GM18873 (cell line): ENCODE results near the gene PACS1.
"Not testable (repeated sequence)": the region's sequence is repeated elsewhere in the genome, so short reads cannot be mapped to it uniquely, and the experiment has no call there.

ENCODE experiments used
- ATAC-seq: cut with Tn5 transposase; IDR thresholded peaks from one replicate; pipeline ENCODE4 v1.9.1; 2021; ENCODE audit warnings: mild to moderate bottlenecking, moderate library complexity, moderate number of reproducible peaks; ENCODE audit not compliant: unreplicated experiment, low FRiP score

PACS1 gene

DNA sequence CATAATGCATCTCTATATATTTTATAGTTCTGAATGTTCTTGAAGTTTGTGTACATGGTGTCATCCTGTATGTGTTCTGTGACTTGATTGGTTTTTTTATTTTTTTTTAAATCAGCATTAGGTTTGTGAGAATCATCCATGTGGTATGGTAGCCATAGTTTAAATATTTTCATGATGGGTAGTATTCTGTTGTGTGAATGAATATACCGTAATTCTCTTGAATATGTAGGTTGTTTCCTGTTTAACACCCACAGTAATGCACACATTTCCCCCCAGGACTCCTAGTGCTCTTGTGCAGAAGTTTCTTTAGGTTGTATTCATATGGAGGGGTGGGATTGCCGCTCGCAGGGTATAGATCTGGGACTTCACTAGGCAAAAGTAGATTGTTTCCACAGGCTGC, 2.0 kb downstream of the PACS1 start:
- ATAC-seq: no peak

DNA sequence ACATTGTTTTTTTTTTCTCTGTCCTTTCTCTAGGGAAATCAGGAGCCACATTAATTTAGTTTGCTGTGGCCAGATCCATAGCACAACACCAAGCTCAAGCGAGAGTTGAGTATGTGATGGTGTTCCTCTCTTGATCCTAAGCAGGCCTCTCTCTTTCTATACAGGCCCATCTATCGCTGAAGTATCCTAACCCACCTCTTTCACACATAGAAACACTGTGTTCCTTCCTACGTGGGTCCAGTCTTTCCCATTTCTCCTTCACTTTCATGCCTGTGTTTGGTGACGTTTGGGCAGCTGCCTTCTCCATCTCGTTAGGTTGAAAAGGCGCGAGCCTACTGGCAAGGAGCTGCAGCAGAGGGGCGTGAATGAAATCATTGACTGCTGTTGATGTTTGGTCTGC, 2.4 kb downstream of the PACS1 start:
- no peak for ATAC-seq

DNA sequence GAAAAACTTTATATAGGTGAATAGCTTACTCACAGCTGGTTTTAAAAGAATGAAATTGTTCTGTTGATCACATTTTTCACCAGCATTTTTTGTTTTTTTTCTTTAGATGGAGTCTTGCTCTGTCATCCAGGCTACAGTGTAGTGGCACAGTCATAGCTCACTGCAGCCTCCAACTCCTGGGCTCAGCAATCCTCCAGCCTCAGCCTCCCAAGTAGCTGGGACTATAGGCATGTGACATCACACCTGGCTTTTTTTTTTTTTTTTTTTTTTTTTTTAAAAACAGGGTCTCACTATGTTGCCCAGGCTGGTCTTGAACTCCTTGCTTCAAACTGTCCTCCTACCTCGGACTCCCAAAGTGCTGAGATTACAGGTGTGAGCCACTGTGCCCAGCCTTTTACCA, 3.6 kb downstream of the PACS1 start:
- ATAC-seq: no peak

DNA sequence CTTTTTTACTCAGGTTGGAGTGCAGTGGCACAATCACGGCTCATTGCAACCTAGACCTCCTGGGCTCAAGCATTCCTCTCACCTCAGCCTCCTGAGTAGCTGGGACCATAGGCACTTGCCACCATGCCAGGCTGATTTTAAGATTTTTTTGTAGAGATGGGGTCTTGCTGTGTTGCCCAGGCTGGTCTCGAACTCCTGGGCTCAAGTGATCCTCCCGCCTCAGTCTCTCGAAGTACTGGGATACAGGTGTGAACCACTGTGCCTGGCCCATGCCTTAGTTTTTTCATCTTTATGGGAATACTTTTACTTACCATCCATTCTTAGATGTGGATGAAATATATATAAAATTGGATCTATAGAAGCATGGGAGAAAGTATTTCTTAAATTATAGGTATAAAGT, 5.2 kb downstream of the PACS1 start:
- ATAC-seq: no peak

DNA sequence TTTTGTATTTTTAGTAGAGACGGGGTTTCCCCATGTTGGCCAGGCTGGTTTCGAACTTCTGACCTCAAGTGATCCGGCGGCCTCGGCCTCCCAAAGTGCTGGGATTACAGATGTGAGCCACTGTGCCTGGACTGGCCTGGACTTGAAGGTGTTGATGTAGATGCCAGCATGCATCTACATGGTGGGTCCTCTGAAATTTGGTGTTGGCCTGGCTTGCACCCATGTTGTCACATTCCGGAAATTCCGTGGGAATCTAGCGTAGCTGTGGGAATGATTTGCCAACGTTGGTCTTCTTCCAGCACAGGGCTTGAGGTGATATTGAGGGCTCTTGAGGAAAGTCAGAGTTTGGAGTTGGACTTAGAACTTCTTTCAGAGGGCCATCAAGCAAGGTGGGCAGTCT, 6.5 kb downstream of the PACS1 start:
- ATAC-seq: no peak

DNA sequence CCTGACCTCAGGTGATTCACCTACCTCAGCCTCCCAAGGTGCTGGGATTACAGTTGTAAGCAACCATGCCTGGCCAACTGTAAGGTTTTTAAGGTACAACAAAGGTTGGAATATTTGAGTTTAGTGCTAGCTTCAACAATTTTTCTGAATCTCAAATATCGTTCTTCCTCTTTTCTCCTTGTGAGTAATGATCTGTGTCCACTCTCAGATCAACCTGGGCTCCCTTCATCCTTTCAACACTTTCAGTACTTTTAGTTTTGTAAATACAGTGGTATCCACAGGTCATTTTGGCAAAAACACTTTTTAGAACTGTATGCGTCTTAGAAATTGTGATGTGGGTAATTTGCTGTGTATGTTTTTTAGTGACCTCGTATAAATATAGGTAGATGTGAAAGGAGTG, 7.9 kb downstream of the PACS1 start:
- ATAC-seq: no peak

DNA sequence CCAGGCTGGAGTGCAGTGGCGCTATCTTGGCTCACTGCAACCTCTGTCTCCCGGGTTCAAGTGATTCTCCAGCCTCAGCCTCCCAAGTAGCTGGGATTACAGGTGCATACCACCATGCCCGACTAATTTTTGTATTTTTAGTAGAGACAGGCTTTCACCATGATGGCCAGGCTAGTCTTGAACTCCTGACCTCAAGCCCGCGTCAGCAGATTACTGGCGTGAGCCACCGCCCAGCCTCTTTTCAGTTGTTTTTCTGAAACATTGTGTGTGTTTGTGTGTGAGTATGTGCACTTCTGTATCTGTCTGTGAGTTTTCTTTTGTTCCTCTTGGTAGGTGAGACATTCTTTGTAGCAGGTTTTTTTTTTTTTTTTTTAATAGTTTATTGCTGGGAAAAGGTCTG, 8.9 kb downstream of the PACS1 start:
- ATAC-seq: not testable (repeated sequence)

DNA sequence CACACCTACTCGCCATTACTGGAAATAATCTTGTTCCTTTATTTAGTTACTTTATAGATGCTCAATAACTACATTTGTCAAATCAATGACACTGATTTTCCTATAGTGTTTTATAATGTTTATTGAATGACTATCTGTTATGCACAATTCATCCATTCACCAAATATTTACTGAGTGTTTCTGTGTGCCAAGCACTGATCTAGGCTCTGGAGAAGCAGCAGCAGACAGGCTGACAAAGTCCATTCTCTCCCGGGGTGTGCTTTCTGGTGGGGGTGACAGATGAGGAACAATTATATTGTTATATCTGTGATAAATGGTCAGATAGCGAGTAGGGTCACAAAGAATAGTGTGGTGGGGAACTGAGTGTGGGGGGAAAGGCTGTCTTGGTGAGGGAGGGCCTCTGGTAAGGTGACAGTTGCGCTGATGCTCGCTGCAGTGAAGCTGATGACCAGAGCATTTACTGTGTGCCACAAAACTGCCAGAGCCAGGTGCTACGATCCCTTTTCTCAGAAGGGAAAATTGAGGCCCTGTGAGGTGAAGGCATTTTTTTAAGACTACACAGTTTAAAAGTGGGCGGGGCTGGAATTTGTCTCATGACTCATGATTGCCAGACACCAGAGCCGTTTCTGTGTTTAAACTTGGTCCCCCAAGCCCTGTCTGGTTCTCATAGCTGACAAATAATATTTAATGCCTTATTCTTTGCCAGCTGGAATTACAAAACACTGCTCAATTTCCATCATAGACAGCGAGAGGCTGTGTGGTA, 10.2 kb downstream of the PACS1 start:
- no peak for ATAC-seq

DNA sequence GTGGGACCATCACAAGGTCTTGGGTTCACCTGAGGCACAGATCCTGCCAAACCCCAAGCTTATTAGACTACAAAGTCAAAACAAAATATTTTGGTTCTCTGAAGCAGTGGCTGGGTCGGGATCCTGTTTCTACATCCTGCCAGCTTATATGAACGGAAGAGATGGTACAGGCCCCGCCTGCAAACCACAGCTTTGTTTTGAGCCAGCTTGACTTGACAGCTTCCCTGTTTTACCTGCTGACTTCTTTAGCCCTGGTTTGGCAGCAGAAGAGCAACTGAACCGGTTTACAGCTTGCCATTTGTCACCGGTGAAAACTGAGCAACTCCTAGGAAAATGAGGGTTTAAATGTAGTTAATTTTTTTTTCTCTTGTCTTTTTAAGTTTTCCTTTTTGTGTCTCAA, 11.4 kb downstream of the PACS1 start:
- no peak for ATAC-seq

DNA sequence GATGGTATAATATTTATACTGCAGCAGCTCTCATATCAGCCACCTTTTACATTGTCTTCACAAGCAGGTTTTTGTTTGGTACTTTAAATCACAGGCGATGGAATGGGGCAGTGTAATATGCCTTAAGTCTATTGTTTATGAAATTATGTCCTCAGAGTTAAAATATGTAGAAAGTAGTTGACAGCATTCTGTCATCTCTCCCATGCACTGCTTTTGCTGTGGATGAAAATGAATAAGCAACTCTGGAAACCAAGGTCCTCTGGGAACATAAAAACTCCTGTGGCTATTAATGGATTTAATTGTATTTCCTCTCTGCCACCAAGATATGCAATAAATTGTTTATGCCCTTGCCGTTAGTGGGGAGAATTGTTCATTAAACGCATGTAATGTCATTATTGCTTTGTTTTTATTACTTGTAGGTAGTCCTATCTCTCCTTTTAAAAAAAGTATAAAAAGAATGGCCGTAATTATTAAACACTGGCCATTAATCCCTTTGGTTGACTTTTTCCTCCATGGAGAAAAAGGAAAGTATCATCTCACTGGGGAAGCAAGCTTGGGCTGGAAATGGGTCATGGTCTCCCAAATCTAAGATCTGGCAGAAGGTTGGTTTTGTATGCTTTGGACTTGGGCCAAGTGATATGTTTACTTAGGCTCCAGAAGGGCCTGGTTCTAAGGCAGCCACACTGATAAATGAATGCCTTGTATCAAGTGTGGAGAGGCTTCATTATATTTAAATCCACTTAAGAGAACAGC, 13.1 kb downstream of the PACS1 start:
- no peak for ATAC-seq

DNA sequence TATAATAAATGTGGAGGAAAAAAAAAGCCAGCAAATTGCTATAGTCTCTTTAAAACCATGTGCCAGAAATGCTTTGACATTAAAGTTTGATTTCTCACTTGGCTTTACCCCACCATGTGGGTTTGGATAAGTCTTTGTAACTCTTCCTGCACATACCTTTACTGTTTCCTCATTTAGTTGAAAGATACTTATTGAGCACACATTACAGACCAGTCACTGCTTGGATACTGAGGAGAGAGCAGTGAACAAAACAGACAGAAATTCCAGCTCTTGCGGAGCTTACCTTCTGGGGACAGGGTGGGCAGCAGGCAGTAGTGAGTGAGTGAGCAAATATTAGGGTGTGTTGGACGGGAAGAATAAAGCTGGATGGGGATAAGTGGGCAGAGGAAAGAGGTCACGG, 13.7 kb downstream of the PACS1 start:
- ATAC-seq: no peak

DNA sequence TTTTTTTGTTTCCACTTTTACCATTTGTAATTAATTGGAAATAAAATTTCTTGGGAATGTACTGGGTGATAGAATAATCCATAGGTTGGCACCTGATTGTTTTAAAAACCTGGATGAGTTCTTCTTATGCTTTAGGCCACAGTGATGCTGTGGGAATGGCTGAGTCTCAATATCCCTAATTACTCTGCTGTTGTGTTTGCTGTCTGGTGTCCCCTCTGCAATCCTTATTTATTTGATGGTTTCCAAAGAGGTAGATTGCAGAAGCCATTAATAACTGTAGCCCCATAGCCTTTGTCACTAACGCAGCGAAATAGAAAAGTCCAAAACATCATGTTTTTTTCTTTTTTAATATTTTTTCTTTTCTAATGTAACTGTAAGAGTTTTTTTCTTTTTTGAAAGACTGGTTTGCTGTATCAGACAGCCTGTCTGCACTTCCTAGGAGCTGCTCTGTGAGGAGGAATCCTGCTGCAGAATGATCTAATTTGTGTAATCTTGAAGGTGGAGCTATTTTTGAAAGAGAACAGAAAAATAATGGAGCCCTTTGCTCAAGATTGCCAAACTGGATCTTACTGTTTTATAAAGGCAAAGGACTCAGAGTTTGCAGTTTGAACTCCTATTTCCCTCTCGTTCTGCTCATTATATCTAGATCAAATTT, 14.9 kb downstream of the PACS1 start:
- ATAC-seq: no peak

DNA sequence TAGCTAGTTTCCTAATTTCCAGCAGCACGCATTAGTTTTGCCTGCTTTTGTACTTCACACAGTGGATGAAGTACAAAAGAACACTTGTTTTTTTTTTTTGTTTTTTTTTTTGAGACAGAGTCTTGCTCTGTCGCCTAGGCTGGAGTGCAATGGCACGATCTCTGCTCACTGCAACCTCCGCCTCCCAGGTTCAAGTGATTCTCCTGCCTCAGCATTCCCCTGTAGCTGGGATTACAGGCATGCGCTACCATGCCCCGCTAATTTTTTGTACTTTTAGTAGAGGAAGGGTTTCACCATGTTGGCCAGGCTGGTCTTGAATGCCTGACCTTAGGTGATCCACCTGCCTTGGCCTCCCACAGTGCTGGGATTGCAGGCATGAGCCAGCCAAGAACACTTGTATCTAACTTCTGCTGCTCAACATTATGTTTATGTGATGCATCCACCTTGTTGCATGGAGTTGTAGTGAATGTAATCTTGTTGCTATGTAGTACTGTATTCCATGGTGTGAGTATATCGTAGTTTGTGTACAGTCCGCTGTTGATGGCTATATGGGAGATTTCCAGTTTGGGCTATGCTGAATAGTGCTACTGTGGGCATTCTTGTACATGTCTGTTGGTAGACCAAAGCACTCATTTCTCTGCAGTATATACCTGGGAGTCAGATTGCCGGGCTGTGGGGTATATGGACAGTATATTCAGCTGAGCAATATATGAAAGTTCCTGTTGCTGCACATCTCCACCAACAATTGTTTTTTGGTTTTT, 17.3 kb downstream of the PACS1 start:
- ATAC-seq: no peak

DNA sequence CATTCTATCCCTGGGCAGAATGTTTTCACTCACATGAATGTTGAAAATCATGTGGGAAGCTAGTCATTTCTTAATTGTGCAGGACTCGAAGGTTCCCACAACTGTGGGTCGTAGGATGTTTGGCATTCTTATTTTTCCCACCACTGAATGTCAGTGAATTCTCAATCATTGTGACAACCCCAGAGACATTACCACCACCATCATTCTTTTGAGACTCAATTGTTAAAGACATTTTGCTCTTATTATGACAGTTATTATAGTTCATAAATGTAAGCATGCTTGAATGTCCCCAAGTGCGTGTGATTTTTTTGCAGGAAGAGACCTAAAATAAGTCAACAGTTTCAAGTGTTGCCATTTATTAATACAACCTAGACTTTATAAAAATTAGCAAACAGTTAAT, 19.0 kb downstream of the PACS1 start:
- no peak for ATAC-seq

DNA sequence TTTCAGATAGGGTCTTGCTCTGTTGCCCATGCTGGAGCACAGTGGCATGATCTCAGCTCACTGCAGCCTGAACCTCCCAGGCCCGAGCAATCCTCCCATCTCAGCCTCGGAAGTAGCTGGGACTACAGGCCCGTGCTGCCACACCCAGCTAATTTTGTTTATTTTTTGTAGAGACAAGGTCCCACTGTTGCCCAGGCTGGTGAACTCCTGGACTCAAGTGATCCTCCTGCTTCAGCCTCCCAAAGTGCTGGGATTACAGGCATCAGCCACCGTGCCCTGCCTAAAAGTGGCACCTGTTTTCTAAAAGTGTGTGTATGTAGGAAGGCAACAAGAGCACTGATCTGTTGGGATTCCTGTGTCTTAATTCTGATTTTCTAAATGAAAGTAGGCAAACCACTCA, 20.2 kb downstream of the PACS1 start:
- no peak for ATAC-seq

DNA sequence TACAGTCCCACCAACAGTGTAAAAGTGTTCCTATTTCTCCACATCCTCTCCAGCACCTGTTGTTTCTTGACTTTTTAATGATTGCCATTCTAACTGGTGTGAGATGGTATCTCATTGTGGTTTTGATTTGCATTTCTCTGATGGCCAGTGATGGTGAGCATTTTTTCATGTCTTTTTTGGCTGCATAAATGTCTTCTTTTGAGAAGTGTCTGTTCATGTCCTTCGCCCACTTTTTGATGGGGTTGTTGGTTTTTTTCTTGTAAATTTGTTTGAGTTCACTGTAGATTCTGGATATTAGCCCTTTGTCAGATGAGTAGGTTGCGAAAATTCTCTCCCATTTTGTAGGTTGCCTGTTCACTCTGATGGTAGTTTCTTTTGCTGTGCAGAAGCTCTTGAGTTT, 22.1 kb downstream of the PACS1 start:
- not testable (repeated sequence) for ATAC-seq

DNA sequence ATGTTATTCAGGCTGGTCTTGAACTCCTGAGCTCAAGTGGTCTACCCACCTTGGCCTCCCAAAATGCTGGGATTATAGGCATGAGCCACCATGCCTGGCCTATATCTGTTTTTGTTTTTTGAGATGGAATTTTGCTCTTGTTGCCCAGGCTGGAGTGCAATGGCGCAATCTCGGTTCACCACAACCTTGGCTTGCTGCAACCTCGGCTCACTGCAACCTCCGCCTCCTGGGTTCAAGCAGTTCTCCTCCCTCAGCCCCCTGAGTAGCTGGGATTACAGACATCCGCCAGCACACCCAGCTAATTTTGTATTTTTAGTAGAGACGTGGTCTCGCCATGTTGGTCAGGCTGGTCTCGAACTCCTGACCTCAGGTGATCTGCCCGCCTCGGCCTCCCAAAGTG, 29.7 kb downstream of the PACS1 start:
- not testable (repeated sequence) for ATAC-seq

DNA sequence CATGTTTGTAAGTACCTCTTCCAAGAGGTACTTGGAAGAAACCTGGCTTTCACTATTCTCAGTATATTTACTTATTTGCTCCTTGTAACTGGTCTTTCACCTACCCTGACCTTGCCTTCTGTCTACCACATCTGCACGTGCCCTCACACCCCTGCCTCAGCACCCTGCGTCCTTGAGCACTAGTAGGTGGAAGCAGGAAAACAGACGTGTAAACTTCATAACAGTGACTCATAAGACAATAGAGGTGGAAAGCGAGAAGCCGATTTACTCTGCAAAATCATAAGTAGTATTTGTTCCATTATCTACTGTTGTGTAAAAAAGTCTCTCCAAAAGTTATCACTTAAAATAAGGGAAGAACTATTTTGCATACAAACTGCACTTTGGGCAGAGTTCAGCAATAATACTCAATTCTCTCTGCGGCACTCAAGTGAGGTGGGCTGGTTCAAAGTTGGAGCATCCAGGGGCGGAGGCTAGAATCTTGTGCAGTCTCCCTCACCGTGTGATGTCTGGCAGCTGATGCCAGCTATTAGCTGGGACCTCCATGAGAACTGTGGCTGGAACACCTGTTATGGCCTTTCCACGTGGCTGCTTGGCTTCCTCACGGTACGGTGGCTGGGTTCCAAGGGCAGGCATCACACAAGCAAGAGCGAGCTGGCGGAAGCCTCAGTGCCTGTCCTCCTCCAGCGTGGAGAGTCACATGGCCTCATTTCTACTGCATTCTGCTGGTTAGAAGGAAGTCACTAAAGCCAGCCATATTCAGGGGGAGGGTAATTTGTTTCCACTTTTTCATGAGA, 30.4 kb downstream of the PACS1 start:
- no peak for ATAC-seq

DNA sequence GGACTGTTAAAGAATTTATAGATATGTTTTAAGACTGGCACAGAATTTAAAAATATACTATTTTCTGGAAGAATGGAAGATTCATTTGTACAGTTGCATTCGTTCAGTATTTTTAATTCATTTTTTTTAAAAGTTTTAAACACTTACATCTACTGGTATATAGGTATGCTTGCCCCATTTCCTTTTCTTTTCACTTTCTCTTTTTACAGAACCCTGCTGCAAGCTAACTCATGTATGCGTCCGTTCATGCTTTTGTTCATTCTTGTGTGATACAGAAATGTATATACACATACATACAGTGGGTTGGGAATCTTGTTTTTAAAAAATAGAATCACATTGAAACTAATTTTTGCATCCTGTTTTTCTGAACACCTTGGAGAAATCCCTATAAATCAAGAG, 31.0 kb downstream of the PACS1 start:
- no peak for ATAC-seq

DNA sequence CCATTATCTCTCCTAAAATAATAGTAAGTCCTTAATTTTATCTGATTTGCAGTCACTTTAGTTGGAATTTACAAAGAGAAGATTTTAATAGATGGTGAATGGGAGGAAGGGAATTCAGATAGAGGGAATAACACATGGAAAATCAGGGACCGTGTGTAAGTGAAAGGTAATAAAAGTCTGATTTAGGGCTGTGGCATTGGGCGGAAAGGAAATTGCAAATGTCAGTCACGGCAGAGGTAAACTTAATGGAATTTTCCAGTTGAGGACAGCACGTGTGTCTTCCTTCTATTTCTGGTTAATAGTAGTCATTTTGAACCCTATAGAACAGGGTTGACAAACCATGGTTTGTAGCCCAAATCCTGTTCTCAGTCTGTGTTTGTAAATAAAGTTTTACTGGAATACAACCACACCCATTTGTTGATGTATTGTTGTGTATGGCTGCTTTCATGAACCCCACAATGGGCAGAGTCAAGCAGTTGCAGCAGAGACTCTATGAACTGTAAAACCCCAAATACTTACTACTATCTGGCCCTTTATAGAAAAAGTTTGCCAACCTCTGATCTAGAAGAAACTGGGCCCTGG, 34.1 kb downstream of the PACS1 start:
- no peak for ATAC-seq
